NCI-H128 (cell line): ENCODE measurements around the gene PTCH1.
A peak's percentile ranks its signal among the peaks of the same experiment; 100 is the strongest.

Experiments
- DNase-seq: peaks from one replicate; lab custom pipeline; 2025; ENCODE audit not compliant: unreplicated experiment; lab: John Stamatoyannopoulos, UW

The PTCH1 gene

GRCh38 chr9:95499847-95500246 lies 16.9 kb downstream of the PTCH1 start:
- no peak for DNase-seq

- no peak for DNase-seq
Observed at GRCh38 chr9:95499046-95499676, 17.6 kb downstream of the PTCH1 start.

- DNase-seq = no peak
Observed at GRCh38 chr9:95498641-95499040, 18.1 kb downstream of the PTCH1 start.

GRCh38 chr9:95497772-95498171 lies 19.0 kb downstream of the PTCH1 start:
- no peak for DNase-seq

- no peak for DNase-seq
Observed at GRCh38 chr9:95496687-95497086, 20.1 kb downstream of the PTCH1 start.

GRCh38 chr9:95495961-95496360 lies 20.8 kb downstream of the PTCH1 start:
- DNase-seq = no peak

GRCh38 chr9:95495529-95495928 lies 21.2 kb downstream of the PTCH1 start:
- DNase-seq = no peak

- peak; percentile 49 for DNase-seq
Observed at GRCh38 chr9:95494416-95495371, 22.1 kb downstream of the PTCH1 start.

GRCh38 chr9:95494022-95494415 lies 22.8 kb downstream of the PTCH1 start:
- peak; percentile 39 for DNase-seq

- DNase-seq = no peak
Observed at GRCh38 chr9:95493402-95493801, 23.4 kb downstream of the PTCH1 start.

- no peak for DNase-seq
Observed at GRCh38 chr9:95491543-95492320, 25.0 kb downstream of the PTCH1 start.

- no peak for DNase-seq
Observed at GRCh38 chr9:95488954-95489353, 27.8 kb downstream of the PTCH1 start.

GRCh38 chr9:95486318-95486717 lies 30.5 kb downstream of the PTCH1 start:
- no peak for DNase-seq

GRCh38 chr9:95484225-95484624 lies 32.5 kb downstream of the PTCH1 start:
- no peak for DNase-seq

- no peak for DNase-seq
Observed at GRCh38 chr9:95483431-95483830, 33.3 kb downstream of the PTCH1 start.

- DNase-seq = no peak
Observed at GRCh38 chr9:95482621-95483020, 34.1 kb downstream of the PTCH1 start.

GRCh38 chr9:95481000-95481399 lies 35.8 kb downstream of the PTCH1 start:
- DNase-seq = no peak

- DNase-seq = no peak
Observed at GRCh38 chr9:95480346-95480745, 36.4 kb downstream of the PTCH1 start.

- DNase-seq = no peak
Observed at GRCh38 chr9:95479330-95479729, 37.4 kb downstream of the PTCH1 start.

- no peak for DNase-seq
Observed at GRCh38 chr9:95478335-95478734, 38.4 kb downstream of the PTCH1 start.

- no peak for DNase-seq
Observed at GRCh38 chr9:95477885-95478284, 38.9 kb downstream of the PTCH1 start.

- no peak for DNase-seq
Observed at GRCh38 chr9:95477441-95477840, 39.3 kb downstream of the PTCH1 start.
